PC-3 (cell line): ENCODE results near the gene DST. TPM values are rescaled to one million over a fixed set of nuclear protein-coding genes. Genes with fewer than 3 reads are reported as not detected.
A peak's percentile ranks its signal among the peaks of the same experiment; 100 is the strongest.

Experiments used
- ATAC-seq: fragments of 200-7000 bp; cut with Tn5 transposase; 2 replicates; pipeline ENCODE4 v1.9.1; 2020; ENCODE audit warnings: mild to moderate bottlenecking, moderate library complexity
- BruUV-seq: library from RNA; stranded (reverse); fragments of 400-500 nt; replicated peaks from 2 replicates; lab custom pipeline; 2021; lab: Mats Ljungman, UMichigan
- CTCF ChIA-PET: fragments of 300-600 bp; sonication (Branson Sonifier 250); formaldehyde crosslinking; loops from one replicate; lab custom pipeline; 2022; ENCODE audit warnings: antibody characterized with exemption; lab: Charles Lee
- POLR2A ChIA-PET: fragments of 300-600 bp; sonication (Branson Sonifier 250); formaldehyde crosslinking; loops from one replicate; lab custom pipeline; 2022; ENCODE audit warnings: antibody characterized with exemption; ENCODE audit not compliant: unreplicated experiment; lab: Charles Lee
- DNase-seq: peaks from one replicate; pipeline ENCODE4 v3.0.0-alpha.2; 2015
- H2AFZ ChIP-seq: fragments of 300-600 bp; sonication (generic); 2 replicates; pipeline ENCODE4 v1.6.0; 2016; ENCODE audit warnings: antibody characterized with exemption, low read length
- H3F3A ChIP-seq: fragments of 300-600 bp; sonication (generic); one replicate; pipeline ENCODE4 v1.6.0; 2017; ENCODE audit warnings: antibody characterized with exemption, low read length, control low read depth, mild to moderate bottlenecking; ENCODE audit not compliant: unreplicated experiment
- H3K27ac ChIP-seq: fragments of 300-600 bp; sonication (generic); 2 replicates; pipeline ENCODE4 v1.5.1; 2016; ENCODE audit warnings: mild to moderate bottlenecking, low read length
- H3K27me3 ChIP-seq: fragments of 300-600 bp; sonication (generic); 2 replicates; pipeline ENCODE4 v1.6.1; 2016; ENCODE audit warnings: low read length, mixed read lengths
- H3K36me3 ChIP-seq: fragments of 300-600 bp; sonication (generic); 2 replicates; pipeline ENCODE4 v1.6.1; 2016; ENCODE audit warnings: low read depth, mixed run types, low read length, mixed read lengths
- H3K4me1 ChIP-seq: fragments of 300-600 bp; sonication (generic); 2 replicates; pipeline ENCODE4 v1.5.1; 2016; ENCODE audit warnings: low read length; ENCODE audit not compliant: insufficient read depth
- H3K4me2 ChIP-seq: fragments of 300-600 bp; sonication (generic); 2 replicates; pipeline ENCODE4 v1.6.0; 2016; ENCODE audit warnings: low read length
- H3K4me3 ChIP-seq: fragments of 300-600 bp; sonication (generic); 2 replicates; pipeline ENCODE4 v1.5.1; 2016; ENCODE audit warnings: mild to moderate bottlenecking, low read length, mixed read lengths
- H3K79me2 ChIP-seq: fragments of 300-600 bp; sonication (generic); 2 replicates; pipeline ENCODE4 v1.6.1; 2017; ENCODE audit warnings: low read length, mixed read lengths
- H3K9ac ChIP-seq: fragments of 300-600 bp; sonication (generic); 2 replicates; pipeline ENCODE4 v1.6.0; 2016; ENCODE audit warnings: mild to moderate bottlenecking, low read length
- H3K9me2 ChIP-seq: fragments of 300-600 bp; sonication (generic); replicated peaks from 2 replicates; pipeline ENCODE4 v1.6.1; 2016; ENCODE audit warnings: mixed run types, low read length, mixed read lengths
- H3K9me3 ChIP-seq: fragments of 300-600 bp; sonication (generic); 2 replicates; pipeline ENCODE4 v1.6.1; 2016; ENCODE audit warnings: low read length, mixed read lengths
- H4K20me1 ChIP-seq: fragments of 300-600 bp; sonication (generic); 2 replicates; pipeline ENCODE4 v1.6.1; 2016; ENCODE audit warnings: low read length, mixed read lengths
- EZH2 ChIP-seq: fragments of 300-600 bp; sonication (generic); IDR thresholded peaks from one replicate; pipeline ENCODE4 v1.6.1; 2017; ENCODE audit warnings: antibody characterized with exemption, mild to moderate bottlenecking, low read length; ENCODE audit not compliant: unreplicated experiment
- EZH2phosphoT487 ChIP-seq: fragments of 300-600 bp; sonication (generic); IDR thresholded peaks from 2 replicates; pipeline ENCODE4 v1.6.1; 2018; ENCODE audit warnings: mild to moderate bottlenecking, antibody characterized with exemption, low read length, borderline replicate concordance
- intact Hi-C: fragments of 100-400 bp; cut with micrococcal nuclease; formaldehyde crosslinking; loops from 2 replicates; pipeline ENCODE4 v1.9.0; 2023
- total RNA-seq: library from RNA; depleted of rRNA; stranded (reverse); fragments of >200 nt; gene quantifications from 2 replicates; pipeline ENCODE4 v1.2.3, GENCODE V29; 2014
- TF ChIP-seq, protein P1 (sequence below): fragments of 300-600 bp; sonication (generic); conservative IDR thresholded peaks from 2 replicates; pipeline ENCODE4 v1.5.1; 2017; ENCODE audit warnings: antibody characterized with exemption, low read depth, mild to moderate bottlenecking, low read length

DST gene
- total RNA-seq, 1 experiment from 2014 or later, result 81.5 TPM

DNA sequence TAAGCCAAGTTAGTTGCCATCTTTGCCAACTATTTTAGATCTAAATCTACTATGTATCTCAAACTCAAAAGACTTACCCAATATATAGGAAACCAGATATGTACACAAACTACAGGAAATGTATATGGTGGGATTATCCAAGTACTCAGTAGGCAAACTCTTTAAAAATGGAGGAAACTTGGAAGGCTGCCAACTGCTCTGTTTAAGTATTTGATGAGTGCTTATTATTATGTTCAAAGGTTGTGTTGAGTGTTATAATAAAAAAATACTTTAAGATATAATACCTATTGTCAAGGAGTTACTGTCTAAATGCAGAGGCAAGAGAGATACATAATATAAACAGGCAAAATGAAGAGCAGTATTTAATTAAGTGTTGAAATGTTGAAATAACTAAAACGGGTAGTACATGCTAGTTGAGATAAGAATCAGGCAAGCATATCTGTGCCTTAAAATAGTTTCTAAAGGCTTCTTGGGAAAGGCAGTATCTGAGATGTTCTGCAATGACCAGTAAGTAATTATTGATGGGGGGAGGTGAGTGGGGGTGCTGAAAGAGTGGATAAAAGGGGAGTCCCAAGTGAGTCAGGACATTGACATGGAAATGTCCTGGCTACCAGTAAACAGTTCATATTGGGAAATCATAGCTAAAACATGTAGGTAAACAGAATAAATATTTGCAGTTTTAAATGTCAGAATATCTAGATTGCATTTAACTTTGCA, 6.5 kb upstream of the DST start:
- H3K4me3 ChIP-seq, result no peak overlapping the region
- peaks cover 10% of the 10 kb centered on the region for H3F3A ChIP-seq
- peaks cover 14% of the 10 kb centered on the region; the same call in 1 of the 2 replicates for H3K36me3 ChIP-seq
- H3K9me2 ChIP-seq, result no peaks in the 10 kb centered on the region
- POLR2A ChIA-PET, result no interaction called here
- H2AFZ ChIP-seq, result no peak overlapping the region
- CTCF ChIA-PET, result no interaction called here
- H3K4me2 ChIP-seq, result peak overlapping the region; percentile 18
- no TSS peak for BruUV-seq
- peak; percentile 44 for DNase-seq
- no peaks in the 10 kb centered on the region for H3K27me3 ChIP-seq
- H3K4me1 ChIP-seq, result peaks cover 47% of the 10 kb centered on the region
- H4K20me1 ChIP-seq, result no peaks in the 10 kb centered on the region
- H3K79me2 ChIP-seq, result no peaks in the 10 kb centered on the region
- peak overlapping the region; percentile 55 for H3K27ac ChIP-seq
- intact Hi-C loops, result no loop called here
- no peak overlapping the region for H3K9ac ChIP-seq
- no peak for ATAC-seq
- no peaks in the 10 kb centered on the region for H3K9me3 ChIP-seq
- TF ChIP-seq EZH2phosphoT487 (no peak), EZH2 (no peak)
- TF ChIP-seq, protein P1, sequence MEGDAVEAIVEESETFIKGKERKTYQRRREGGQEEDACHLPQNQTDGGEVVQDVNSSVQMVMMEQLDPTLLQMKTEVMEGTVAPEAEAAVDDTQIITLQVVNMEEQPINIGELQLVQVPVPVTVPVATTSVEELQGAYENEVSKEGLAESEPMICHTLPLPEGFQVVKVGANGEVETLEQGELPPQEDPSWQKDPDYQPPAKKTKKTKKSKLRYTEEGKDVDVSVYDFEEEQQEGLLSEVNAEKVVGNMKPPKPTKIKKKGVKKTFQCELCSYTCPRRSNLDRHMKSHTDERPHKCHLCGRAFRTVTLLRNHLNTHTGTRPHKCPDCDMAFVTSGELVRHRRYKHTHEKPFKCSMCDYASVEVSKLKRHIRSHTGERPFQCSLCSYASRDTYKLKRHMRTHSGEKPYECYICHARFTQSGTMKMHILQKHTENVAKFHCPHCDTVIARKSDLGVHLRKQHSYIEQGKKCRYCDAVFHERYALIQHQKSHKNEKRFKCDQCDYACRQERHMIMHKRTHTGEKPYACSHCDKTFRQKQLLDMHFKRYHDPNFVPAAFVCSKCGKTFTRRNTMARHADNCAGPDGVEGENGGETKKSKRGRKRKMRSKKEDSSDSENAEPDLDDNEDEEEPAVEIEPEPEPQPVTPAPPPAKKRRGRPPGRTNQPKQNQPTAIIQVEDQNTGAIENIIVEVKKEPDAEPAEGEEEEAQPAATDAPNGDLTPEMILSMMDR, result no peak

DNA sequence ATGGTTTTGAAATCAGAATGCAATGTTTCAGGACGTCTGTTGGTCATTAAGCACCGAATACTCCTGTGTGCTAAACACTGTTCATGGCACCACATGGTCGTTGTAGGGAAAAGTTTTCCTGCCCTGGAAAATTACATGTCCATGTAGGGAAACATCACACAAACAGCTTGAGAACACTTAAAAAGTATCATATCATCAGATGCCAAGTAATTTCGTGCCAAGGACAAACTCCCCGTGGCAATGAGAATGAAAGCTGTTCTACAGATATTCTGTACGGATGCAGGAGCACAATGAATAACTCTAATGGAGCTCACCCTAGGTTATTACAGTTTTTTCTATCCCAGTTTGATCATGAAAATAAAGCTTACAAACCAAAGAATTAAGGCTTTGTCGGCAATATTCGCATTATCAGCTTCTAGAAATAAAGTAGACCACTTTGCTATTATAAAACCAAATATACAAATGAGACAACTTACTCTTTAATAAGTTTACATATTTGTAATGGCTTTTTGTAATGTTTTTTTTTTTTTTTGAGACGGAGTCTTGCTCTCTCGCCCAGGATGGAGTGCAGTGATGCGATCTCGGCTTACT, 4.6 kb upstream of the DST start:
- no peaks in the 10 kb centered on the region for H3K9me2 ChIP-seq
- no peaks in the 10 kb centered on the region for H4K20me1 ChIP-seq
- TF ChIP-seq, protein P1, result no peak
- no peak for TF ChIP-seq EZH2
- TF ChIP-seq EZH2phosphoT487, result no peak
- no peak overlapping the region for H3K4me3 ChIP-seq
- H2AFZ ChIP-seq, result no peak overlapping the region
- H3K9me3 ChIP-seq, result no peaks in the 10 kb centered on the region
- intact Hi-C loops, result no loop called here
- no peaks in the 10 kb centered on the region for H3K79me2 ChIP-seq
- no TSS peak for BruUV-seq
- ATAC-seq (no peak), DNase-seq (no peak)
- H3K4me2 ChIP-seq, result no peak overlapping the region
- peaks cover 4% of the 10 kb centered on the region for H3F3A ChIP-seq
- ChIA-PET POLR2A (no interaction called here), CTCF (no interaction called here)
- no peaks in the 10 kb centered on the region for H3K27me3 ChIP-seq
- H3K27ac ChIP-seq, result no peak overlapping the region
- H3K4me1 ChIP-seq, result peaks cover 46% of the 10 kb centered on the region
- no peak overlapping the region for H3K9ac ChIP-seq
- H3K36me3 ChIP-seq, result peaks cover 14% of the 10 kb centered on the region; the same call in 1 of the 2 replicates

DNA sequence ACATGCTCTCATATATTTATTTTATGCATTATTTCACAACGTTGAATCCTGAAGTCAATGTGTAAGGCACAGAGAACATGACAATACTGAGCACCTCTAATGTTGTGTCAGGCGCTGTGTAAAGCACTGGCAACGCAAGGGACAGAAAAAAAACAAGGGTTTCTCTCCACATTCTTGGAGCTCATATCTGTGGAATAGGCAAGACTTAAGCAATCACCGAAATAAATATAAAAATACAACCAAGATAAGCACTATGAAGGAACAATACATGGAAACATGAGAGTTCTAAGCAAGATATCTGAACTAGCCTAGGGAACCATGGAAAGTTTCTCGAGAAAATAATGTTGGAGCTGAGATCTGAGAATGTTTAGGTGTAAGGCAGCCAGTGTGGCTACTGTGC, 1.7 kb upstream of the DST start:
- Histone ChIP-seq H3K4me2 (no peak overlapping the region), H3K9me2 (no peaks in the 10 kb centered on the region), H3F3A (no peaks in the 10 kb centered on the region), H2AFZ (no peak overlapping the region), H3K79me2 (no peaks in the 10 kb centered on the region), H3K4me3 (no peak overlapping the region), H3K36me3 (peaks cover 19% of the 10 kb centered on the region; the same call in 1 of the 2 replicates), H3K9ac (no peak overlapping the region), H3K4me1 (peaks cover 30% of the 10 kb centered on the region), H3K27me3 (no peaks in the 10 kb centered on the region), H3K27ac (no peak overlapping the region), H4K20me1 (no peaks in the 10 kb centered on the region), H3K9me3 (no peaks in the 10 kb centered on the region)
- intact Hi-C loops, result no loop called here
- DNase-seq (no peak), ATAC-seq (no peak)
- no TSS peak for BruUV-seq
- CTCF ChIA-PET, result no interaction called here
- POLR2A ChIA-PET, result no interaction called here
- TF ChIP-seq EZH2 (no peak), EZH2phosphoT487 (no peak)
- TF ChIP-seq, protein P1, result no peak
